Neuronal stem cell (in vitro differentiated cells): Measurements from ENCODE around the gene SLC11A1.

Experiments used
- DNase-seq: peaks from one replicate; pipeline ENCODE4 v3.0.0-alpha.2; 2013; ENCODE audit warnings: low spot score
- H2AFZ ChIP-seq: one replicate; pipeline ENCODE4 v1.6.1; 2013; ENCODE audit warnings: mild to moderate bottlenecking, low read length, inconsistent platforms
- H2AK5ac ChIP-seq: 2 replicates; pipeline ENCODE4 v1.6.1; 2013; ENCODE audit warnings: low read depth, mild to moderate bottlenecking, inconsistent platforms, low read length, moderate library complexity, mixed read lengths
- H2BK120ac ChIP-seq: 2 replicates; pipeline ENCODE4 v1.6.1; 2013; ENCODE audit warnings: low read depth, mild to moderate bottlenecking, inconsistent platforms, low read length, moderate library complexity, mixed read lengths
- H2BK12ac ChIP-seq: one replicate; pipeline ENCODE4 v1.6.1; 2013; ENCODE audit warnings: low read length, inconsistent platforms
- H2BK15ac ChIP-seq: 2 replicates; pipeline ENCODE4 v1.6.1; 2013; ENCODE audit warnings: mild to moderate bottlenecking, low read length, inconsistent platforms, mixed read lengths
- H2BK5ac ChIP-seq: one replicate; pipeline ENCODE4 v1.6.1; 2013; ENCODE audit warnings: inconsistent platforms, mild to moderate bottlenecking, low read length, moderate library complexity
- H3K14ac ChIP-seq: one replicate; pipeline ENCODE4 v1.6.1; 2013; ENCODE audit warnings: low read length, inconsistent platforms
- H3K18ac ChIP-seq: 2 replicates; pipeline ENCODE4 v1.6.1; 2013; ENCODE audit warnings: low read length, inconsistent platforms
- H3K23ac ChIP-seq: 2 replicates; pipeline ENCODE4 v1.6.1; 2013; ENCODE audit warnings: low read depth, mild to moderate bottlenecking, mixed read lengths, low read length, inconsistent platforms; ENCODE audit not compliant: poor library complexity
- H3K27ac ChIP-seq: replicated peaks from 3 replicates; pipeline ENCODE4 v1.5.1; 2013; ENCODE audit warnings: low read length, inconsistent platforms
- H3K27me3 ChIP-seq, 3 experiments: 2 replicates each; pipeline ENCODE4 v1.6.1; 2013; ENCODE audit warnings: low read length in 3 of 3, mild to moderate bottlenecking in 2 of 3, inconsistent platforms in 1 of 3, low read depth in 1 of 3, mixed read lengths in 1 of 3, moderate library complexity in 1 of 3; ENCODE audit not compliant: control insufficient read depth in 3 of 3, insufficient read depth in 3 of 3
- H3K36me3 ChIP-seq, 2 donors: replicated peaks in 1 of 2; 2 replicates each; pipeline ENCODE4 v1.6.1; 2013; ENCODE audit warnings: low read length in 2 of 2; ENCODE audit not compliant: control insufficient read depth in 2 of 2, insufficient read depth in 2 of 2
- H3K4ac ChIP-seq: 2 replicates; pipeline ENCODE4 v1.6.1; 2013; ENCODE audit warnings: inconsistent platforms, mild to moderate bottlenecking, low read length, moderate library complexity
- H3K4me1 ChIP-seq, 2 donors: 1 replicate in 1 of 2; 2 replicates in 1 of 2; pipeline ENCODE4 v1.6.1; 2013; ENCODE audit warnings: low read length in 2 of 2, low read depth in 1 of 2; ENCODE audit not compliant: control insufficient read depth in 2 of 2, insufficient read depth in 1 of 2
- H3K4me2 ChIP-seq: one replicate; pipeline ENCODE4 v1.6.1; 2013; ENCODE audit warnings: mild to moderate bottlenecking, low read length, inconsistent platforms; ENCODE audit not compliant: insufficient read depth, poor library complexity, severe bottlenecking
- H3K4me3 ChIP-seq, 2 donors: 2 replicates each; pipeline ENCODE4 v1.5.1; 2013; ENCODE audit warnings: low read length in 2 of 2, mild to moderate bottlenecking in 2 of 2, inconsistent platforms in 1 of 2, moderate library complexity in 1 of 2
- H3K79me1 ChIP-seq: one replicate; pipeline ENCODE4 v1.6.1; 2013; ENCODE audit warnings: low read depth, mild to moderate bottlenecking, inconsistent platforms, low read length, moderate library complexity
- H3K9ac ChIP-seq: one replicate; pipeline ENCODE4 v1.6.1; 2013; ENCODE audit warnings: mild to moderate bottlenecking, low read depth, low read length, inconsistent platforms; ENCODE audit not compliant: poor library complexity
- H3K9me3 ChIP-seq, 2 donors: replicated peaks in 1 of 2; 2 replicates each; pipeline versions ENCODE3 to v1.6.1; 2013; ENCODE audit warnings: low read length in 2 of 2, mild to moderate bottlenecking in 2 of 2, inconsistent platforms in 1 of 2, low read depth in 1 of 2, mixed read lengths in 1 of 2, moderate library complexity in 1 of 2; ENCODE audit not compliant: control insufficient read depth in 2 of 2, insufficient read depth in 1 of 2
- H4K8ac ChIP-seq: one replicate; pipeline ENCODE4 v1.6.1; 2013; ENCODE audit warnings: low read depth, mild to moderate bottlenecking, inconsistent platforms, low read length, moderate library complexity
- H4K91ac ChIP-seq: one replicate; pipeline ENCODE4 v1.6.1; 2013; ENCODE audit warnings: low read length, low read depth, mild to moderate bottlenecking, inconsistent platforms; ENCODE audit not compliant: poor library complexity
- WGBS, 2 donors: extraction: QIAGEN DNeasy Blood & Tissue Kit; methylation state at CpG; one replicate each; pipeline ENCODE4 v1.1.7; 2013; ENCODE audit warnings: missing lambda C conversion rate in 2 of 2, mixed read lengths in 1 of 2; ENCODE audit not compliant: insufficient read length in 2 of 2, insufficient replicate concordance in 1 of 2; ENCODE audit errors: extremely low coverage in 2 of 2; 5-methylcytosine and 5-hydroxymethylcytosine counted together

SLC11A1 gene

DNA sequence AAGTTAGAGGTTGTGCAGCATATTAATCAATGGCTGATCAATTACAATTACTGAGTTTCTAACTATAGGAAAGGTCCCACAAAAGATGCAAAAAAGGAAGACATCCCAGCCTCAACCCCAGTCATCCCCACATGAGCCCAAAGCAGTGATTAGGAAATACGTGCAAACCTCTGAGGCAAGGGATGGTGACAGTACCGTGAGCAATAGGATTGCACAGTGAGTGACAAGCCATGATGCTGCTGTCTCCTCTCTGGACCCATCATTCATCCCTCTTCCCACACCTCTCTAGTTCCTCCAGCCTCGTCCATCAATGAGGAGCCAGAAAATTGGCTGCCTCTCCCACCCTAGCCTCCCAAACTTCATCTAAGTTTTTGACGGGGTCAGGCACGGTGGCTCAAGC is 4.0 kb upstream of the SLC11A1 start:
- Histone ChIP-seq H3K4me1 (no peaks in the 10 kb centered on the region), H3K9me3 (no peaks in the 10 kb centered on the region), H3K23ac (no peak overlapping the region), H3K27ac (no peak overlapping the region), H2AK5ac (no peak overlapping the region), H2AFZ (no peak overlapping the region), H3K4me2 (no peak overlapping the region), H3K36me3 (no peaks in the 10 kb centered on the region), H2BK12ac (no peak overlapping the region), H3K4me3 (no peak overlapping the region), H3K18ac (no peak overlapping the region), H2BK120ac (no peak overlapping the region), H3K27me3 (peaks cover 0 to 20% (median 0%) of the 10 kb centered on the region in 3 experiments), H3K14ac (no peak overlapping the region), H3K4ac (no peak overlapping the region), H3K9ac (no peak overlapping the region), H3K79me1 (no peaks in the 10 kb centered on the region), H2BK5ac (no peak overlapping the region), H4K91ac (peak overlapping the region; percentile 6), H4K8ac (no peak overlapping the region), H2BK15ac (no peak overlapping the region)
- no peak for DNase-seq
- WGBS, 2 donors = no CpG with 5 or more reads among the region's 5 CpGs

DNA sequence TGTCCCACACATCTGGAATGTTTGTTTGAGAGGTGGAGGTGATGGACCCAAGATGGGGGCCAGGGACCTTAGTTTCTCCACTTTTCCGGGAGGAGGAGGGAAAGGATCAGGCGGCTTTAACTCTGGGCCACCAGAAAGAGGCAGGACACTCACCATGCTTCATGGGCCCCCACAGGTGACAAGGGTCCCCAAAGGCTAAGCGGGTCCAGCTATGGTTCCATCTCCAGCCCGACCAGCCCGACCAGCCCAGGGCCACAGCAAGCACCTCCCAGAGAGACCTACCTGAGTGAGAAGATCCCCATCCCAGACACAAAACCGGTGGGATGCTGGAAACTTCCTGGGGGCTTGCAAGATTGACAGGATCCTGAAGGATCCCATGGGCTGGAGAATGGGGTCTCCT is 712 bp downstream of the SLC11A1 start:
- DNase-seq = no peak
- WGBS, 2 donors = no CpG with 5 or more reads among the region's 6 CpGs
- no peaks in the 10 kb centered on the region for H3K9me3 ChIP-seq
- H4K91ac ChIP-seq = no peak overlapping the region
- H2BK15ac ChIP-seq = no peak overlapping the region
- peak overlapping the region; percentile 67 for H3K18ac ChIP-seq
- no peak overlapping the region for H2BK120ac ChIP-seq
- no peak overlapping the region for H2BK12ac ChIP-seq
- H4K8ac ChIP-seq = no peak overlapping the region
- H2AFZ ChIP-seq = no peak overlapping the region
- H3K4ac ChIP-seq = no peak overlapping the region
- no peak overlapping the region for H3K4me2 ChIP-seq
- H3K36me3 ChIP-seq = no peaks in the 10 kb centered on the region
- peak overlapping the region; percentile 27 for H3K14ac ChIP-seq
- peaks cover 0 to 42% (median 13%) of the 10 kb centered on the region in 3 experiments for H3K27me3 ChIP-seq
- H3K4me3 ChIP-seq = no peak overlapping the region
- no peak overlapping the region for H3K27ac ChIP-seq
- H2AK5ac ChIP-seq = no peak overlapping the region
- no peak overlapping the region for H3K23ac ChIP-seq
- no peak overlapping the region for H3K9ac ChIP-seq
- H3K4me1 ChIP-seq = peaks cover 0 to 1% of the 10 kb centered on the region in 2 donors
- H3K79me1 ChIP-seq = no peaks in the 10 kb centered on the region
- H2BK5ac ChIP-seq = peak overlapping the region; percentile 68

DNA sequence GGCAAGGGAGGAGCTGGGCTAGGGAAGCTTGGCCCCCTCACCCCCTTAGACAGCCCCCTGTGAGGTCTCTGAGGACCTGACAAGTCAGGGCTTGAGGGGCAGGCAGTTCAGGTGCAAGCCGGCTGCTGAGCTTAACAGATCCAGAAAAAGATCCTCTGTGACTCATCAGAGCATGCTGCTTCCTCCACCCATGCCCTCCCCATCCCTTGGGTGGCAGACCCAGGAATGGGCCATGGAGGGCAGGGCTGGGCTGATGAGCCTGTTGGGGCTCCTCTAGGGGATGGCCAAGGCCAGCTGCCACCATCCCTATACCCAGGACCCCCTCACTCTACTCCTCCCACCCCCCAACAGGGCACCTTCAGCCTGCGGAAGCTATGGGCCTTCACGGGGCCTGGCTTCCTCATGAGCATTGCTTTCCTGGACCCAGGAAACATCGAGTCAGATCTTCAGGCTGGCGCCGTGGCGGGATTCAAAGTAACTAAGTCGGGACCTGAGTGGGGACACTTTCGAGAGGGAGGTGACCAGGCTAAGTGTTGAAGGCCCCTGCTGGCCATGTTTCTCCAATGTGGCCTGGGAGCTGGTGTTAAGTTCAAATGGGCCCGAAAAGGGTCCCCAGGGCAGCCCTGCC is 1.9 kb downstream of the SLC11A1 start:
- Histone ChIP-seq H3K4me2 (no peak overlapping the region), H3K4me3 (no peak overlapping the region), H3K9me3 (no peaks in the 10 kb centered on the region), H3K9ac (no peak overlapping the region), H2BK5ac (peak overlapping the region; percentile 53), H2BK15ac (no peak overlapping the region), H3K4me1 (peaks cover 0 to 1% of the 10 kb centered on the region in 2 donors), H3K27ac (no peak overlapping the region), H3K27me3 (peaks cover 0 to 39% (median 13%) of the 10 kb centered on the region in 3 experiments), H4K91ac (no peak overlapping the region), H3K18ac (no peak overlapping the region), H2AFZ (no peak overlapping the region), H3K14ac (no peak overlapping the region), H3K79me1 (no peaks in the 10 kb centered on the region), H2AK5ac (peak overlapping the region; percentile 83), H3K4ac (no peak overlapping the region), H3K23ac (no peak overlapping the region), H3K36me3 (no peaks in the 10 kb centered on the region), H4K8ac (peak overlapping the region; percentile 43), H2BK12ac (peak overlapping the region; percentile 58), H2BK120ac (no peak overlapping the region)
- no CpG with 5 or more reads among the region's 10 CpGs for WGBS, 2 donors
- no peak for DNase-seq

- H4K91ac ChIP-seq = no peak overlapping the region
- no peak overlapping the region for H3K4ac ChIP-seq
- no peaks in the 10 kb centered on the region for H3K9me3 ChIP-seq
- H3K4me3 ChIP-seq = peak overlapping the region in 1 of 2 donors; percentile 63
- H3K27ac ChIP-seq = no peak overlapping the region
- H3K18ac ChIP-seq = no peak overlapping the region
- H3K27me3 ChIP-seq = peaks cover 0 to 46% (median 13%) of the 10 kb centered on the region in 3 experiments
- H2BK120ac ChIP-seq = peak overlapping the region; percentile 95
- H2BK15ac ChIP-seq = no peak overlapping the region
- no peaks in the 10 kb centered on the region for H3K79me1 ChIP-seq
- H3K9ac ChIP-seq = no peak overlapping the region
- H3K14ac ChIP-seq = no peak overlapping the region
- H2AFZ ChIP-seq = no peak overlapping the region
- no peak overlapping the region for H2BK5ac ChIP-seq
- no peak overlapping the region for H2AK5ac ChIP-seq
- H3K4me2 ChIP-seq = no peak overlapping the region
- WGBS, 2 donors = no CpG with 5 or more reads among the region's 9 CpGs
- H2BK12ac ChIP-seq = peak overlapping the region; percentile 30
- H3K23ac ChIP-seq = no peak overlapping the region
- peaks cover 0 to 1% of the 10 kb centered on the region in 2 donors for H3K4me1 ChIP-seq
- H4K8ac ChIP-seq = no peak overlapping the region
- DNase-seq = no peak
- no peaks in the 10 kb centered on the region for H3K36me3 ChIP-seq
Measured at GRCh38 chr2:218384975-218385374, 2.9 kb downstream of the SLC11A1 start.
